Stimulated activated naive CD4-positive, alpha-beta T cell treated with Interleukin-2 at 50 U/mL for 16 hours (primary cell): ENCODE data around the gene NEDD4.
"Not testable (repeated sequence)": the region's sequence is repeated elsewhere in the genome, so short reads cannot be mapped to it uniquely, and the experiment has no call there.

Source experiments
- DNase-seq: peaks from one replicate; lab custom pipeline; 2025; lab: John Stamatoyannopoulos, UW

NEDD4 gene

DNA sequence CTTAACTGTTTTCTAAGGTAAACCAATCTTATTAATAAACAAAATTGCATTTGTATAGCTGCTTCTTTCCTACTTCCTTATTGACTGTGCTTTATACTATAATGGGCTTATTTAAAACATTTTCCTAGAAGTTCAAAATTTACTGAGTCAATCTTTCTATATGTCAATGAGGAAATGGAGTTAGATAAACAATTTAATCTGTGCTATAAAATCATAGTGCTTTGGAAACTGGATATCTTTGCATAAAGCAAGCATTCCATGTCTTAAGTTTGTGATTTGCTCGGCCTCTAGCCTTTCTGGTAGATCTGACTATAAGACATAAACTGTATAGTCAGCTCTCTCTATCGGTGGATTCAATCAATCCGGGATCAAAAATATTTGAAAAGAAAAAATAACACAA lies 99.6 kb downstream of the NEDD4 start:
- no peak for DNase-seq

DNA sequence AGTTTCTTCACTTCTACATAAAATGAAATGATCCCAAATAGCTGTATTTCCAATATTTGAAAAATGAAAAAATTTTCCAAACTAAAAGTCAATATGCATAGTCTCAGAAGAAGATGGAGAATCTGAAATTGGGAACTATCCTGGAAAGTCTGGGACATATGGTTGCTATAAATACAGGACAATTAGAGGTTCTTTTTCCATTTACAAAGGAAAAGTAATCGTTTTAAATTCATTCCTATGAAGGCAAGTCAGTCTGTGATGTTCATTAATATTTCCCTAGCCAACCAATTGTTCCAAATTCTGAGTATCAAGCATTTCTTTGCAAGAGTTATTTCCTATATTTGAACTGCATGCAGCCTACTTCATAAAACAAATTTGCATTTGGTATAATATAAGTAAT lies 102.2 kb downstream of the NEDD4 start:
- DNase-seq: no peak

DNA sequence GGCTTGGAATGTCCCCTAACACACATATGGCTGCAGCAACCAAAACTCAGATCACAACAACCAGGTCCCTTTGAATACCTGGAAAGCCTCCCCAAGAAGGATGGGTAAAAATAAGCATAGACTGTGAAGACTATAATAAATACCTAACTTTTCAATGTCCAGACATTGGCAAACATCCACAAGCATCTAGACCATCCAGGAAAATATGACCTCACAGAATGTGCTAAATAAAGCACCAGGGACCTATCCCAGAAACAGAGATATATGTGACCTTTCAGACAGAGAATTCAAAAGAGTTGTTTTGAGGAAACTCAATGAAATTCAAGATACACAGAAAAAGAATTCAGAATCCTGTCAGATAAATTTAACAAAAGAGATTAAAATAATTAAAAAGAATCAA lies 109.2 kb downstream of the NEDD4 start:
- no peak for DNase-seq

DNA sequence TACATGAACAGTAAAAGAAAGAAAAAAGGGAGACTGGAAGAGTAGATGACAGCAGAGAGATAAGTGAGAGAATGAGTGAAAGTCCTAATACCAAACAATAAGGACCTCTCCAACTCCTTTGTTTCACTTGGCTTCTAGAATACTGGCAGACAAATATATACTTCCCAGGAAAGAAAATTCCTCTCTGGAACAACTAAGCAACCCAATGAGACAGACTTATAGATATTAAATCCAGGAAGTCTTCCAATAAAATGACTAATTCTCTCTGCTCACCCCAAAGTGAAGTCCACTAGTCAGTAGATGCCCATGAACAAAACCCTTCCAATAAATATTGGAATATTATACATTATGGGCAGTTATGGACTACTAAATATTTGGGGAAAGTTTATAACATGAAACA lies 114.2 kb downstream of the NEDD4 start:
- no peak for DNase-seq

DNA sequence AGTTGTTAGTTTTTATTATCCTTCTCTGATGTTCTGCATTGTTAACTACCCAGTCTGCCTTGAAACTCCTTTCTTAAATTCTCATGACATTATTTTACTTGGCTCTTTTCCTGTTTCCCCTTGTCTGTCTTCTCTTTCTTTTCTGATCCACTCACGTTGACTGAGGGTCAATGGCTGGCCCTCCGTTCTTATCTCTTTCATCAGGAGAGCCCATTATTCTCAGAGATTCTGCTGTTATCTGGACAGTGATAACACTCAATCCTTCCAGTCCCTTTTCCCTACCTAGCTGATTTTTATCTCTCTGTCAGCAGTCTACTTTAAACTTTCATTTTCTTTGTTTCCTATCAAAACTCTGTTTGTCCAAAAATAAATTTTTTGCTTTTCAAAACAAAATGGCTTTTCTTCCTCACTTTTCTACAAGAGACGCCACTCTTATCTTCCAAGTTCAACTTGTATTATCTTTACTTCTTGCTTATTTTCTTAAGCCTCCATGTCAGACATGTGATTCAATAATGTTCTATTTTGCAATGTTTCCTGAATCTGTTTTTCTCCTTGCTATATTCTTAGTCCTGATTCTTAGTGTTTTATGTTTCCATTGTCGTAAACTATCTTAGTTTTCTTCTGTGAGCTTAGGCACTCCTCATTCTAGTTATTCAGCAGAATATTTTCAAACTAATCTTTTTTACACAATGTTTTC lies 120.2 kb downstream of the NEDD4 start:
- DNase-seq: no peak

DNA sequence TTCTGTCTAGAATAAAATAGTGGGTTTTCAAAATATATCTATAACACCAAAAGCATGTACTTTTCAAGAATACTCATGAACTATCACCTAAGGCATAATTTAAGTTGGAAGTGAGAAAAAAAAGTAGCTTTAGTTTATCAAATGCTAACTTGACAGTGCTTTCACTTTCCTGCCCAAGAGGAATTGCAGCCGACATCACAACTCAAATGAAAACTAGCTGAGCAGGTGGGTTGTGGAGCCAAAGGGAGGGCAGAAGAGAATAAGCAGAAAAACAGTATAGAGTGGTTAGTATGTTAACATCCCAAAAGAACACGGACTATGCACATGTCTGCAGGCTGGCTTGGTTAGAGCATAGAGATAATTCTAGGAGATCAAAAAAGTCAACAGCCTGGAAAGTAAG lies 120.9 kb downstream of the NEDD4 start:
- DNase-seq: no peak

DNA sequence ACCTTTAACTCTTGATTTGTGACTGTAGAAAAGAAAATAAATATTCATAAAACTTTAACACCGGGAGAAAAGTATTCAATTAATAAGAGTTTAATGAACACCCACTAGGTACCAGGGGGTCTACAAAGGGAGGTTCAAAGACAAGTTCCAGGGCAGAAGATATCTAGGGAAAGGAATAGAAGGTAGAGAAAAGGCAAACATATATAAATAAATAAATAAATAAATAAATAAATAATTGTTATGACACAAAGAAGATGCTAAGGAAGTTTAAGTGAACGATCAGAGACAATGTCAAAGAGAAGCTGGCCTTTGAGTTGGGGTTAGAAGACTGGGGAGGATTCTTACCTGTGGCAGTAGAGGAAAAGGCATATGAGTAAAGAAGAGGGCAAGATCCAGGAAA lies 123.8 kb downstream of the NEDD4 start:
- no peak for DNase-seq

DNA sequence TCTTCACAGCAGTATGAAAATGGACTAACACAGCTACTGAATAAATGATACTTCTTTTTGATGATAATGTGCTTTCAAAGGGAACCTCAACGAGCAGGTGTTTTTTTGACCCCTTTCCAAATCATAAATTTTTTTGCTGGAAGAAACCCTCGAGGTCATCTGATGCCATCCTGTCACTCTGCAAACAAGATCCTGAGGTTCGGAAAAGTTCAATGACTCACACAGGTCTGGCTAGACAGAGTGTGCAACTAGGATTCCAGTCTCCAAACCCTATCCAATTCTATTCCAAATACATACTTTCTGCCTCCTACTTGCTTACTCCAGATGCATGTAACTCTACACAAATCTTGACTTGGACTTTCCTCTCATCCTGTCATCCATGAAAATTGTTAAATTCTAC lies 124.7 kb downstream of the NEDD4 start:
- DNase-seq: no peak

DNA sequence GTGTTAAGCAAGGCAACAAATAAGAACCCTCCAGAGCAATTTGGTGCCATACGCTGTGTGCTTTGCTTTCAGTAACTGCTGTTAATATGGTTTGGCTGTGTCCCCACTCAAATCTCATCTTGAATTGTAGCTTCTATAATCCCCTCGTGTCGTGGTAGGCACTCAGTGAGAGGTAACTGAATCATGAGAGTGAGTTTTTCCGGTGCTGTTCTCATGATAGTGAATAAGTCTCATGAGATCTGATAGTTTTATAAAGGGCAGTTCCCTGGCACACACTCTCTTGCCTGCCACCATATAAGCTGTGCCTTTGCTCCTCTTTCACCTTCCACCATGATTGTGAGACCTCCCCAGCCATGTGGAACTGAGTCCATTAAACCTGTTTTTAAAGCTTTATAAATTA lies 125.1 kb downstream of the NEDD4 start:
- not testable (repeated sequence) for DNase-seq

DNA sequence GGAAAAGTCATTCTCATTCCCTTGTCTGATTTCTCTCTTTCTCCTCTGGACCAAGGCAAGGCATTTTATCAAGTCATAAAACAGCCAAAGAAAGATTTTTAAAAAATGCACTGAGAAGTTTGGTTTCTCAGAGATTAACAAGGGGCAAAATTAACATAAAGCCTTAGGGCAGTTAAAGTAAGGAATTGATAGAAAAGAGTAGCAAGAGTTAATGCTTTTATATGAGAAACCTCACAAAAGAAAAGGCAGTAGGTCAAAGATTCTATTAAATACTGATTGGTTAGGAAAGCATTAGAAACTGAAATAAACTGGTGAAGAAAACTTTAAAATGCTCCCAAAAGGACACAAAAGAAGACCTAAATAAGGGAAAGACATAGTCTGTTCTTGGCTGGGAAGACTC lies 129.5 kb downstream of the NEDD4 start:
- no peak for DNase-seq

DNA sequence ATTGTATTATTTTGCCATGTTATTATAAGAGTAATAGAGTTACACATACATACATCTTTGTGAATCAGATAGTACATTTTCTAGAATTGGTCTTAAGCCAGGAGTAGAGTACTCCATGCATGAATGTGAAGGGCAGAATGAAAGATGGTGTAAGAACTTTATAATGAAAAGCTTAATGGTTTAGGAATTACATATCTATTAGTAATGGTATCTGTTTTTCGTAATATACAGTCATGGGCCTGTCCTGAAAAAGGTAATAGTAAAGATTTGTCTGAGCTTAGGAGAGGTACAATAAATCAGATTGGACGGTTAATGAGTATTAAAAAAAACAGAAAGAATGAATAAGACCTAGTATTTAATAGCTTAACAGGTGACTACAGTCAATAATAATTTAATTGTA lies 132.3 kb downstream of the NEDD4 start:
- DNase-seq: no peak

DNA sequence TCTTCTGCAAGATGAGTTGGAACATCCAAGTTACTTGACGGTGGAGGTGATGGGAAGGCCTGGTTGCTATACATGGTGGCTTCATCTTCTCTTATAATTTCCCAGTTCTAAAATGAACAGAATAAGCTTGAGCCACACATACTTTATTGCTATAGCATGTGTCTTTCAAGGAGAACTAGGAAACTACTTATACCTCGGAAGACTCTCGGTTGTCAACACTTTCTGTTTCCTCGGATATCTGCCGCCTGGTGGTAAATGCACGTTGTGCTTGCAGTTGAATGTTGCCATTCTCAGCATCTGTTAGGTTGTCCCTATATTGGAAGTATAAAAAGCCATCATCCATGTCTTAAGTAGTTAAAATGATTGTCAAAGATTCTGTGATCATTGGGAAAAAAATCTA lies 132.9 kb downstream of the NEDD4 start:
- DNase-seq: no peak

DNA sequence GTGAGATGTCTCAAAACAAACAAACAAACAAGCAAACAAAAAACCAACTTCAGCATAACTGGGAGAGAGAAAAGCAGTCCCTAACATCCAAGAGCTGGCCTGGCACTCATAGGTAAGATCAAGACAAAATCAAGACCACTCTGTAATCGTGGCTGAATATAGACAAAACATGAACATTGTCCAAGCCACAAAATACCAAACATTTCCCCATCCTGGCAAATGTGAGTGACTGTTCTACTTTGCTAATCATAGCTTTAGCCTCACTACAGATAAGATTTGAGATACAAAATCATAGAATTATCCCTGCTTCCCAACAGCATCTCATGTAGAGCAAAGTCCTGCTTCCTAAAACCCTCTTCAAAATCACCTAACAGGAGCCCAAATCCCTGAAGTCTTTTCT lies 133.7 kb downstream of the NEDD4 start:
- DNase-seq: no peak

DNA sequence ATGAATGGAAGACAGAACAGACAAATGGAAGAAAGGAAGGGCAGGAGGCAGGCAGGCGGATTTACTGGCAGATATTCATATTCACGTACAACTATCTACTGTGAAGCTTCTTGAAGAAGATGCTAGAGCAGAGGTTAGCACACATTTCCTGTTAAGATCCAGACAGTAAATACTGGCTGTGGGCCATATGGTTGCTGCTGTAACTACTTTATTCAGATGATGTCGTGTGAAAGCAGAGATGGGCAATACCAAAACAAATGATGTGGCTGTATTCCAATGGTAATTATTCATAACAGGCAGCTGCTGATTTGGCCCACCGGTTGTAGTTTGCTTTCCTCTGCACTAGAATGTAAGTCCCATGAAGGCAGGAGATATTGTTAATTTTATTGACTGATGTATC lies 134.8 kb downstream of the NEDD4 start:
- no peak for DNase-seq

DNA sequence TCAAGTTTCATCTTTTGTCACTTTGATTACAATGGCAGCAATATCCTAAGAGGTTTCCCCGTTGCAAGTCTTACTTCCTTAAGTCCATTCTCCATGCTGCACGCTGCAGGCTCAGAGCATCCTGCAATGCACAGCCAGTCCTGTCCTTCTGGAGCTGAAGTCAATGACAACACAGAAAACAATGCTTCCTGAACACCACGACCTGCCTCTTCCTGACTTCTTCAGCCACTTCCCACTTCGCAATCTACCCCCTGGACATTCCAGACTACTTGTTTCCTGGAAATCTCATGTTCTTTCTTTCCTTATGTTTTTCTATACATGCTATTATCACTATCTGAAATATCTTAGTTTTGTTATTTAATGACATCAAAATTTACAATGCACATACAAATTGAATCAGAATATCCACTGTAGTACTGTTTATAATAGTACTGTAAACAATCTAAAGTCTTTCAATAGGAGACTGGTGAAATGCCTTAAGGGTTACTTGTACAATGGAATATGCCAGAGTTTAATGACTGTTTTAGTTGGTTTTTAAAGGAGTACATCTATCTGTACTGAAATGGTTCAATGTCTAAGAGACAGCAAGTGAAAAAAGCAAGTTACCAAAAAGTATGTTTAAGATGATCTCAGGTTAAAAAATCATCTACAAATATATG lies 136.8 kb downstream of the NEDD4 start:
- DNase-seq: no peak

DNA sequence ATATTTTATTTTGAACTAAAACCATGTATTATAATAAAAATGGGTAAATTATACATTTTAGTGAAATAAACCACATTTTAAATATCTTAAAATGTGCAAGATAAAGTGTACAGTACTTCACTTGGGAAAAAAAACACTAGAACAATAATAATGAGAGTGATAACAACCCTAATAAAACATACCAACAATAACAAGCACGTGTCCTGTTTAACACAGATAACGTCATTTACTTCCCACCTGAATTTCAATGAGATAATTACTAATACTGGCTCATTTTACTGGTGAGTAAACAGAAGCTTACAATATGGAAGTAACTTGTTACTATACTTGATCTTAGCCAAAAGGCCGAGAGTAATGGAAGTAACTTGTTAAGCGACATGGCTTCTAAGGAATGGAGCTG lies 140.3 kb downstream of the NEDD4 start:
- no peak for DNase-seq

DNA sequence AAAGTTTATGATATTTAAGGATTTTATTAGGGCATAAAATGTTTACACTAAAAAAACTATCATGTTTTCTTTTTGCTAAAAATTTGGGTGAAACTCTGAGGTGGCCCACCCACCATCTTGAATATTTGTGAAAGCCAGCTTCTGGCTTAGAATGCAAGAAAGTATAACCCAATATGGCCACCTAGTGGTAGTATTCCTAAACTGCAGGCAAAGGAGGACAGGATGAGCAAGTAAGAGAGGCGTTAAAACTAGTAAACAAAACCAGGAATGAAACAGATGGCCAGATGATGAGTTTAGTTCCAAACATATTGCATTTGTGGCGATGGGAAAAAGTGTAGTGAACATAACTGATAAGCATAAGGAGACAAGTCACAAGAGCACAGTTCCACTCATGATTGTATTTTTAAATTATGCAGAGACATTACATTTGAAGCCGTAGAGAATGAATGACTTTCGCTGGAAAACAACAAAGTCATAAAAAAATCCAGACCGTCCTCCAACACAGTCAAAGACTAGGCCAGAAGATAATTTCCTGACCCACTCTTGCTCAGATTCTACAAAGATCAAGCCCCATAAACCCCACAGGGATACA lies 147.2 kb downstream of the NEDD4 start:
- no peak for DNase-seq

DNA sequence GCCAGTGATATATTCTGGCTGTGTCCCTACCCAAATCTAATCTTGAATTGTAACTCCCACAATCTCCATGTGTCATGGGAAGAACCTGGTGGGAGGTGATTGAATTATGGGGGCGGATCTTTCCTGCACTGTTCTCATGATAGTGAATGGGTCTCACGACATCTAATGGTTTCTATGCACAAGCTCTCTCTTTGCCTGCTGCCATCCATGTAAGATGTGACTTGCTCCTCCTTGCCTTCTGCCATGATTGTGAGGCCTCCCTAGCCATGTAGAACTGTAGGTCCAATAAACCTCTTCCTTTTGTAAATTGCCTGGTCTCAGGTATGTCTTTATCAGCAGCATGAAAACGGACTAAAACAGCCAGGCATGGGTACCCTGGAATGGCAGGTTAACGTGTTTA lies 150.5 kb downstream of the NEDD4 start:
- not testable (repeated sequence) for DNase-seq

DNA sequence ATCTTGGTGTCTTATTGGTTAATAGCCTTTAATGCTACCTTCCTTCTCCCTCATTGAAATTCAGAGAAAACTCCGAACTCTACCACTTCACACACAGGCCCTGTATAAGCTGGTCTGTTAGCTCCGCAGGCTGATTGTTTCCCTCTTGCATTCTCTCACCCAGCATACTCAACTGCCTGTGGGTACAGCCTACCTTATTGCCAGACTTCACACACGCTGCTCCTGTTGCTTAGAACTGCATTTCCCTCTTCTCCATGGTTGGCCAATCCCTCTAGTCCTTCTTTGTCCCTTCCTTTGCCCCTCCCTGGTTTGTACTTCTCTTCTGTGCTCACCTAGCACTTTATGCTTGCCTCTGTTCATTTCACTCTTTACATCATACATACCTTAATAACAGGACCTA lies 157.5 kb downstream of the NEDD4 start:
- no peak for DNase-seq

DNA sequence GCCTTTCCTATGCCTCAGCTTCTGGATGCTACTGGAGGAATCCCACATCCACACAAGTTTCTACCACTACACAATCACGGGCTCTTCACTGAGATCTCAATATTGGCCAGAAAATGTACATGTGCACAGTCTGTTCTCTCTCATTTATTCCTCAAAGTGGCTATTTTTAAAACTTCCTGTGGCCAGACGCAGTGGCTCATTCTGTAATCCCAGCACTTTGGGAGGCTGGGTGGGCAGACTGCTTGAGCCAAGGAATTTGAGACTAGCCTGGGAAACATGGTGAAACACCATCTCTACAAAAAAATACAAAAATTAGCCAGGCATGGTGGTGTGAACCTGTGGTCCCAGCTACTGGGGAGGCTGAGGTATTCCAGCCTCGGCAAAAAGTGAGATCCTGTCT lies 159.1 kb downstream of the NEDD4 start:
- DNase-seq: no peak

DNA sequence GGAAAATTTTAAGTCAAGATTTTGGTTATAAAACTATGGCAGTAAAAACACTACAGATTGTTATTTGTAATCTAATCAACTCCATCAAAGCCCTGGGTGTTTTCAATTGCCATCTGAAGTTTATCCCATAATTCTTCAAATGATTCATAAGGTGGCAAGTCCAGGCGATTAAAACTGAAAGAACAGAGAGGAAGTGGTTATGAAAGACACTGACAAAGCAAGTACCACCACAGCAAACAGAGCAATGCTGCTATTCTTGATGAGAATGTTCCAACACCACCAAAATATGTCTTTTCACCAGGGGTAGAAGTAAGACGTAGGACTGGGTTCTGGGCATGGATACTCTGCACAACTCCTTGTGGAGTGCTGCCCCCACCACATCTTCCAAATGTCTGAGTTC lies 163.6 kb downstream of the NEDD4 start:
- DNase-seq: no peak

DNA sequence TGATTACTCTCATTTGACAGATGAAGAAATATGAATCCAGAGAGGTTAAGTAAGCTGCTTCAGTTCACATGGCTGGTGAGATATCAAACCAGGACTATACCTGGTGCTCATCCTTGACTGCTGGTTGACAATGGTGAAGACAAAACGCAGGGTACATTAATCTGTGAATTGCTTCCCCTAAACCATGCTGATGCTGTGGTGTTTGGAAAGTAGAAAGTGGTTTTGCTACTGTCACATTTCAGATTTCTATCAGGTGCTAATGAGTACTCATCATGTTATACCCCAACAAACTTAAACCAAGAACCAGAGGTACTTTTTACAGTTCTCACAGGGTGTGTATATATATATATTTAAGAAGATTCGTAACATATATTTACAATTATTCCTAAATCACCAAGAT lies 165.5 kb downstream of the NEDD4 start:
- no peak for DNase-seq

DNA sequence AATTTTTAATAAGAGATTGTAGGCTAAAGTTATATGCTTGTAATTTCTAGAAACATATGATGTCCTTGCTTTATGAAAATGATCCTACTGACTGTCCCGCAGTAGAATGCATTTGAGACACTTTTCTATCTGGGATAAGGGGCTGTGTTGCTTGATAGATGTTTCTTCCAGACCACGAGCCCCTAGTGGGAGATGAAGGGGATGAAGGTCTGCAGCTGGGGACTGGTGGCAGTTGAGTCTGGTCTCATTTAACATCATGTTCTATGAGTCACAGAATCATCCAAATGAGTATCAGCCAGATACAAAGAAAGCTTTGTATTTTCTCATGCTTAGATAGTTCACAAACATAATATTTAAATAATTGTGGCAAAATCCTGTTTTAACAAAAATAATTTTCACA lies 166.2 kb downstream of the NEDD4 start:
- no peak for DNase-seq
